Hindlimb muscle (tissue), 1 donor: ENCODE measurements around the gene TRIML2. TPM values are rescaled to one million over a fixed set of nuclear protein-coding genes. Genes with fewer than 3 reads are reported as not detected.

Source experiments
- DNase-seq: peaks from one replicate; pipeline ENCODE4 v3.0.0-alpha.2; 2013
- polyA plus RNA-seq: library from polyadenylated mRNA; unstranded; fragments of 120-200 nt; gene quantifications from one replicate; pipeline ENCODE4 v1.2.1, GENCODE V29; 2013; ENCODE audit not compliant: insufficient read length

Gene TRIML2, protein sequence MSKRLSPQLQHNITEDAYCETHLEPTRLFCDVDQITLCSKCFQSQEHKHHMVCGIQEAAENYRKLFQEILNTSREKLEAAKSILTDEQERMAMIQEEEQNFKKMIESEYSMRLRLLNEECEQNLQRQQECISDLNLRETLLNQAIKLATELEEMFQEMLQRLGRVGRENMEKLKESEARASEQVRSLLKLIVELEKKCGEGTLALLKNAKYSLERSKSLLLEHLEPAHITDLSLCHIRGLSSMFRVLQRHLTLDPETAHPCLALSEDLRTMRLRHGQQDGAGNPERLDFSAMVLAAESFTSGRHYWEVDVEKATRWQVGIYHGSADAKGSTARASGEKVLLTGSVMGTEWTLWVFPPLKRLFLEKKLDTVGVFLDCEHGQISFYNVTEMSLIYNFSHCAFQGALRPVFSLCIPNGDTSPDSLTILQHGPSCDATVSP
- not detected for polyA plus RNA-seq

- DNase-seq = no peak
Measured at GRCh38 chr4:188109157-188109755, at the start of gene TRIML2. TSS of gene TRIML2 (minus strand) at chr4:188109603. CDS start at chr4:188105368, 4,235 bp downstream.

- DNase-seq = no peak
Measured at GRCh38 chr4:188158336-188158735, 48.9 kb upstream of the TRIML2 start.

DNA sequence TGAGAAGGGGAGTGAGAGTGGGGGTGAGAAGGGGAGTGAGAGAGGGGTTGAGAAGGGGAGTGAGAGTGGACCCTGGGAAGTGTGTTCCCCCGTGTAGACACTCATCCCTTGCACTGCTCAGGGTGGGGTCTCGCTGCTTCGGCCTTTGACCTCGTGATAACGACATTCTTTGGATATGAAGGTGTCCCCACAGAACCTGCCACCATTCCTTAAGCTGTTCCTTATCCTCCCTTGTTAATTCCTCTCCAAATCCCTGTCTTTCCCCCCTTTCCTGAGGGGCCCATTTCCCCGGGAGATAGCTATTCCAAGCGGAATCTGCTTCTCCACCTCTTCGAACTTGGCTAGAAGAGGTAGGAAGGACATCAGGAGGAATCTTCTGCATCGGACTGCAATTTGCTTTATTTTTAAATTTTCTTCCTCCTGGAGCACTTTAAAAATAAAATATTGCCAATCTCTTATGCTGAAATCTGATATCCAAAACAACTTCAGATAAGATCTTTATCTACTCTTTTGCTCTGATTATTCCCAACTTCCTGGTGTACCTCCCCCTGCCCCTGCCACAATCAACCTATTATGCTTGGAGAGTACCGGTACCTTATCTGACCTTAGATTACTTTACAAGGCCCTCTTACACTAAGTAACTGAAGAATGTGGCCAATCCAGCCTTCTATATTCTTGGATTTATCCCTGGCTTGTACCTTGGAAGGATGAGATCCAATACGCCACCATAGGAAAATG lies 45.4 kb upstream of the TRIML2 start:
- no peak for DNase-seq

DNA sequence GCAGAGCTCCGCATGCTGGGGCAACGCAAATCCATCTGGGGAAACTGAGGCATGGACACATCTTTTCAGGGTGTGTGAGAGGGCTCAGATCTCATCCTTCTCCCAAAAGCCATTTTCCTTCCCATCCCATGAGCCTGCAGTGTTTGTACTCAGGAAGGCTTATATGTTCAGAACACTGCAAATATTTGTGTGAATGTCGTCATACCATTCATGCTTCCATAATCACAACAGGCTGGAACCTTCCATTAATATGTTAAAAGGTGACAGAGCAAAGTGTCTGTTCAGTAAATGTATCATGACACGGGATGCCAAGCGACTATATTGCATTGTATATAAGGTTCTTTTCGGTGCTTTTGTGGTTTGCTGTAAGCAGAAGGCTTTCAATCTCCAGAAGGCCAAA lies 38.4 kb upstream of the TRIML2 start:
- DNase-seq = no peak

- DNase-seq = no peak
Measured at GRCh38 chr4:188147176-188147575, 37.8 kb upstream of the TRIML2 start.

- DNase-seq = no peak
Measured at GRCh38 chr4:188146618-188147017, 37.2 kb upstream of the TRIML2 start.

GRCh38 chr4:188145601-188146000 lies 36.2 kb upstream of the TRIML2 start:
- no peak for DNase-seq

DNA sequence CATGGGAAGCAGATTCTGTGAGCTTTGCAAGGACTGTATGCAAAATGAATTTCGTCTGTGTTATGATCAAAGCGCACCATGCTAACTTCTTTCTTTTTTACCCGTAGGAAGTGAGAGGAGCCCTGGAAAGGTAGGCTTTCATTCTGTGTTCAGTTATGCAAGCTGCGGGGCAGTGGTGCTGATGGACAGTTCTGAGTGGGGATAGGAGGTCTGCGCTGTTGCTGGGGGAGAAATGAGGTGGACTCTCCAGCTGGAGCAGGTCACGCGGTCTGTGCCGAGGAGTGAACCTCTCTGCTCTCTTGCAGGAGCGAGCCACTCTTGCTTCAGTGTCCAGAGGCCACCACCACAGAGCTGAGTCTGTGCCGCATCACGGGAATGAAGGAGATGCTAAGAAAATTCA lies 34.3 kb upstream of the TRIML2 start:
- no peak for DNase-seq

- no peak for DNase-seq
Measured at GRCh38 chr4:188139671-188140070, 30.3 kb upstream of the TRIML2 start.

GRCh38 chr4:188139141-188139540 lies 29.7 kb upstream of the TRIML2 start, which contains the start of gene TRIML1:
TSS of gene TRIML1 (plus strand) at chr4:188139441. CDS start at chr4:188139559, 118 bp downstream.
- DNase-seq = no peak

- no peak for DNase-seq
Measured at GRCh38 chr4:188138227-188138626, 28.8 kb upstream of the TRIML2 start.

GRCh38 chr4:188132232-188132631 lies 22.8 kb upstream of the TRIML2 start:
- DNase-seq = no peak

DNA sequence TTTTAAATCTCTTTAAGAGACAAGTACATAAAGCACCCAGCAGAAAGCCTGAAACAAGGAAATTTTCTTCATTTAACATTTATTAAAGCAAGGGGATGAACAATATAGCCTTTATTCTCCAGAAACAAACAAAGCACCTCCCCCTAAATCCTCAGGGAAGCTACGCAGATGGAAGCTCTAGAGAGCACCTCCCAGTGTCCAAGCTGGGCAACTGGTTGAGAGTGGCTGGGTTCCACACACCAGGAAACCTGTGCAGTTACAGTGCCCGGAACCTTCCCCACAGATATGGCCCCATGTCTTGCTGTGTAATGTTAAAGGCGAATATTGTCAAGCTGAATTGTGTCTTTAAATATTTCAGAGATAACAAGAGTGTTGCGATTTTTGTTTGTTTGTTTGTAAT lies 21.0 kb upstream of the TRIML2 start:
- DNase-seq = no peak

DNA sequence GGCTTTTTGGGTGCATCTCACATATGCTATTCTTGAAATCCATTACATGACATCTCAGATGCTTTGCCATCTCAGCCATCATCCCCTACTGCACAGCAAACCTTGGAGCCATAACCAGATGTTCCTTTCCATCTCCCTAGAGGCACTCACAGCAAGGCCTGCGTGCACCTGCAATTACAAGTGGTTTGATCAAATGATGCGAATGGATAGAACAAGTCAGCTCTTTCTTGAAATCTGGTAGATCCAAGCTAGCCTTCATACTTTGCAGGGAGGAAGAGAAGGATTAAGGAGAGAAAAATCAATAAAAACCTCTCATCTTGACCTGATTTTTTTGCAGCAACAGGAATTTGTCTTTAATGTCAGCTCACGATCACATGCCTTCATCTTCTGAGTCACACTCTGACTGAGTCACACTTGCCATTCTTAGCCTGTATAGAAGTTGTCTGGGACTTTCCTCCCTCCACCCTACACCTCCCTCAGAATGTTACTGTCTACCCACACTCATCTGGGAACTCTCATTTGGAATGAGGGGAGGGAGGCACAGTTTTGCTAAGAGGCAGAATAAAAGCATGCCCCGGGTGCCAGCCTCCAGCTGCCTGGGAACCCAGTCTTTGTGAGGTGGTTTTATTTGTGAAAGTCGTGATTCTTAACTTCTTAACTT lies 17.9 kb upstream of the TRIML2 start:
- no peak for DNase-seq

GRCh38 chr4:188121530-188121929 lies 12.1 kb upstream of the TRIML2 start:
- no peak for DNase-seq

GRCh38 chr4:188117631-188118324 lies 8.4 kb upstream of the TRIML2 start:
- DNase-seq = no peak

DNA sequence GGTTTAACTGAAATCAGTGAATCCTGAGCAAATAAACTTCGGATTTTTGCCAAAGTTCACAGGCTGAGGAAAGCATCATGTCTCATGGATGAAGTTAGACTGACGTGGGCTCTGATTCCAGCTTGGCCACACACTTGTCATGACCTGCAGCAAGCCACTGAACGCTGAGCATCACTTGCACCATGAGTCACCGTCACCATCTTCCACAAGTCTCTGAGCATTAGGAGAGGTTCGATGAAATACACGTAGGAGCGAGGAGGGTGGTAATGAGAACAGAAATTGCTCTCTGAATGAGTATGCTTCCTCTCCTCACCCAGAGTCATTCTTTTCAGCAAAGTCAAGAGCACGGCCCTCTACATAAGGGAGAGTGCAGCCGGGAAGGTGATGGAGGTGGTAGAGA lies 3.8 kb upstream of the TRIML2 start:
- no peak for DNase-seq

DNA sequence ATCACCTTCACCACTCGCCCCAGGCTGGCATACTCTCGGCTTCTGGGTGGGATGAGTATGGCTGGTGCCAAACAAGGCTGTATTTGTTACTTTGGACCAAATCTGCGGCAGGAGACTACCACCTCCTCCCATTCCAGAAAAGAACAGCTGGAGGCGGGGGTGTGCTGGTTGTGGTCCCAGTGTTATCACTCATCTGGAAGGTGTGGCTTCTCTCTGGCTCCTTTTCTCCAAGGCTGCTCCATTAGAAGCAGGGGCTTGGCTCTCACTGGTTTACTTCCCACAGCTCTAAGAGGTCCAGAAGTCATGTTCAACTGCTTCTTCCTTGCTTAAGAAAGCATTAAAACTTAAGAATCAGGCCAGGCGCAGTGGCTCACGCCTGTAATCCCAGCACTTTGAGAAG lies 2.6 kb upstream of the TRIML2 start:
- no peak for DNase-seq

- no peak for DNase-seq
Measured at GRCh38 chr4:188110741-188111471, 1.5 kb upstream of the TRIML2 start.

- no peak for DNase-seq
Measured at GRCh38 chr4:188110036-188110435, 633 bp upstream of the TRIML2 start.
